CD4-positive, alpha-beta memory T cell (primary cell): ENCODE data around the gene INHBC. TPM values are rescaled to one million over a fixed set of nuclear protein-coding genes. Genes with fewer than 3 reads are reported as not detected.

ENCODE experiments used
- CTCF ChIA-PET: fragments of 350-600 bp; sonication (Branson Sonifier 250); formaldehyde crosslinking; loops from one replicate; lab custom pipeline; 2021; ENCODE audit warnings: inconsistent platforms; ENCODE audit not compliant: partially characterized antibody; lab: Charles Lee
- POLR2A ChIA-PET: fragments of 350-600 bp; sonication (Branson Sonifier 250); formaldehyde crosslinking; loops from one replicate; lab custom pipeline; 2021; ENCODE audit not compliant: partially characterized antibody; lab: Charles Lee
- DNase-seq, 5 donors: peaks; one replicate each; pipeline versions ENCODE4 v3.0.0 to v3.0.0-alpha.2; 2020 to 2022; ENCODE audit warnings: mixed read lengths in 1 of 5
- H3K27ac ChIP-seq: one replicate; pipeline ENCODE4 v1.7.0; 2013; ENCODE audit warnings: low read depth, low read length
- H3K27me3 ChIP-seq: 2 replicates; pipeline ENCODE4 v1.7.0; 2013; ENCODE audit warnings: mild to moderate bottlenecking, low read length, moderate library complexity; ENCODE audit not compliant: insufficient read depth
- H3K36me3 ChIP-seq: 2 replicates; pipeline ENCODE4 v1.7.0; 2013; ENCODE audit warnings: mild to moderate bottlenecking, low read length, moderate library complexity; ENCODE audit not compliant: insufficient read depth
- H3K4me1 ChIP-seq: 2 replicates; pipeline ENCODE4 v1.7.0; 2013; ENCODE audit warnings: mild to moderate bottlenecking, low read length, moderate library complexity; ENCODE audit not compliant: insufficient read depth
- H3K4me3 ChIP-seq, 2 donors: one replicate each; pipeline ENCODE4 v1.7.0; 2013; ENCODE audit warnings: low read length in 2 of 2, mild to moderate bottlenecking in 1 of 2
- H3K9me3 ChIP-seq, 2 donors: one replicate each; pipeline ENCODE4 v1.7.0; 2013; ENCODE audit warnings: low read length in 2 of 2, control low read depth in 1 of 2; ENCODE audit not compliant: control insufficient read depth in 1 of 2
- H3K27ac Mint-ChIP-seq, 7 donors: one replicate each; pipeline ENCODE4 v1.8.0; 2020 to 2021; ENCODE audit warnings: mixed read lengths in 7 of 7, mild to moderate bottlenecking in 6 of 7, inconsistent platforms in 3 of 7, moderate library complexity in 3 of 7
- H3K27me3 Mint-ChIP-seq, 2 donors: one replicate each; pipeline ENCODE4 v1.8.0; 2020 to 2021; ENCODE audit warnings: mixed read lengths in 2 of 2
- H3K36me3 Mint-ChIP-seq, 2 donors: one replicate each; pipeline ENCODE4 v1.8.0; 2020 to 2021; ENCODE audit warnings: mixed read lengths in 2 of 2, inconsistent platforms in 1 of 2, mild to moderate bottlenecking in 1 of 2
- H3K4me1 Mint-ChIP-seq, 4 donors: one replicate each; pipeline ENCODE4 v1.8.0; 2020 to 2021; ENCODE audit warnings: mixed read lengths in 4 of 4, mild to moderate bottlenecking in 1 of 4
- H3K4me3 Mint-ChIP-seq, 8 donors: one replicate each; pipeline ENCODE4 v1.8.0; 2020 to 2021; ENCODE audit warnings: mixed read lengths in 8 of 8, mild to moderate bottlenecking in 7 of 8, moderate library complexity in 6 of 8, inconsistent platforms in 3 of 8
- H3K9me3 Mint-ChIP-seq, 8 donors: one replicate each; pipeline ENCODE4 v1.8.0; 2020 to 2021; ENCODE audit warnings: mixed read lengths in 8 of 8, mild to moderate bottlenecking in 5 of 8, inconsistent platforms in 3 of 8, moderate library complexity in 1 of 8
- intact Hi-C: fragments of 100-400 bp; cut with micrococcal nuclease; formaldehyde crosslinking; loops from one replicate; pipeline ENCODE4 v1.15.1; 2023
- polyA plus RNA-seq, 2 donors: library from polyadenylated mRNA; unstranded; fragments of 300-500 nt; fragmentation: Illumina TruSeq; gene quantifications; one replicate each; pipeline ENCODE4 v1.2.3, GENCODE V29; 2021
- total RNA-seq, 2 experiments: library from RNA; stranded (reverse); gene quantifications; one replicate each; pipeline ENCODE4 v1.2.3, GENCODE V29; 2021

Gene INHBC
- total and polyA plus RNA-seq, 4 experiments from 2014 or later: not detected

- POLR2A ChIA-PET: interaction anchor here (0.7 to 1.8 kb wide), 2 partner anchors 30 to 979 kb away, joined by 3 to 17 read pairs; partner anchors contain the start of gene GLI1
- Histone ChIP-seq H3K27me3 (no peaks in the 10 kb centered on the region), H3K4me1 (peaks cover 21% of the 10 kb centered on the region), H3K27ac (peak overlapping the region; percentile 90), H3K4me3 (no peak overlapping the region), H3K36me3 (no peaks in the 10 kb centered on the region), H3K9me3 (no peaks in the 10 kb centered on the region)
- Mint-ChIP-seq H3K9me3 (no peaks in the 10 kb centered on the region), H3K27ac (peak overlapping the region; percentile 95 to 100 (median 100)), H3K4me3 (peak overlapping the region; percentile 34 to 100 (median 89)), H3K36me3 (peaks cover 13 to 24% of the 10 kb centered on the region in 2 donors), H3K4me1 (peaks cover 29 to 49% (median 40%) of the 10 kb centered on the region in 4 donors), H3K27me3 (no peaks in the 10 kb centered on the region)
- no peak for DNase-seq
- CTCF ChIA-PET: interaction anchor here (0.9 to 1.8 kb wide), 4 partner anchors 8 to 32 kb away, joined by 3 to 7 read pairs (median 6); no protein-coding TSS in a partner anchor
- intact Hi-C loops: no loop called here
Observed at GRCh38 chr12:57428965-57429364, 5.6 kb upstream of the INHBC start.

- no peaks in the 10 kb centered on the region for H3K9me3 Mint-ChIP-seq
- Histone ChIP-seq H3K4me1 (peaks cover 21% of the 10 kb centered on the region), H3K4me3 (peak overlapping the region; percentile 14 to 67), H3K36me3 (no peaks in the 10 kb centered on the region), H3K27ac (peak overlapping the region; percentile 90), H3K27me3 (no peaks in the 10 kb centered on the region), H3K9me3 (no peaks in the 10 kb centered on the region)
- peak overlapping the region; percentile 97 to 100 (median 100) for H3K27ac Mint-ChIP-seq
- POLR2A ChIA-PET: interaction anchor here (0.6 to 1.8 kb wide), 16 partner anchors 9 to 980 kb away, joined by 3 to 17 read pairs (median 3); partner anchors contain the start of genes ARHGAP9, GLI1, PRIM1 and PTGES3
- peak in 1 of 5 donors; percentile 4 for DNase-seq
- peaks cover 9 to 21% of the 10 kb centered on the region in 2 donors for H3K36me3 Mint-ChIP-seq
- CTCF ChIA-PET: interaction anchor here (0.9 to 1.8 kb wide), 7 partner anchors 8 to 153 kb away, joined by 3 to 14 read pairs (median 5); partner anchors contain the start of gene GLI1
- H3K27me3 Mint-ChIP-seq: no peaks in the 10 kb centered on the region
- intact Hi-C loops: no loop called here
- peak overlapping the region; percentile 90 to 100 (median 99) for H3K4me3 Mint-ChIP-seq
- H3K4me1 Mint-ChIP-seq: peaks cover 26 to 45% (median 37%) of the 10 kb centered on the region in 4 donors
Observed at GRCh38 chr12:57429473-57430111, 5.0 kb upstream of the INHBC start.

- CTCF ChIA-PET: interaction anchor here (0.9 to 1.8 kb wide), 5 partner anchors 9 to 153 kb away, joined by 3 to 14 read pairs (median 5); partner anchors contain the start of gene GLI1
- no peaks in the 10 kb centered on the region for H3K27me3 Mint-ChIP-seq
Observed at GRCh38 chr12:57430112-57430930, 4.3 kb upstream of the INHBC start.

GRCh38 chr12:57430931-57431566 is 3.5 kb upstream of the INHBC start, which contains the start of gene R3HDM2:
Gene R3HDM2, minus strand, starts transcription at chr12:57431043. Its CDS starts 120,615 bp downstream, at chr12:57310428.
- H3K36me3 Mint-ChIP-seq: peaks cover 4 to 20% of the 10 kb centered on the region in 2 donors
- H3K4me1 Mint-ChIP-seq: peaks cover 24 to 48% (median 39%) of the 10 kb centered on the region in 4 donors
- POLR2A ChIA-PET: no interaction called here

More at GRCh38 chr12:57430112-57430930, 4.3 kb upstream of the INHBC start:
- Mint-ChIP-seq H3K27ac (peak overlapping the region; percentile 97 to 100 (median 100)), H3K9me3 (no peaks in the 10 kb centered on the region), H3K4me3 (peak overlapping the region; percentile 97 to 100 (median 99)), H3K4me1 (peaks cover 26 to 47% (median 38%) of the 10 kb centered on the region in 4 donors), H3K36me3 (peaks cover 7 to 20% of the 10 kb centered on the region in 2 donors)
- Histone ChIP-seq H3K27ac (peak overlapping the region; percentile 90), H3K27me3 (no peaks in the 10 kb centered on the region), H3K4me1 (peaks cover 21% of the 10 kb centered on the region), H3K36me3 (no peaks in the 10 kb centered on the region), H3K9me3 (no peaks in the 10 kb centered on the region), H3K4me3 (peak overlapping the region; percentile 14 to 67)
- intact Hi-C loops: no loop called here
- peak in 4 of 5 donors; percentile 51 to 61 (median 58) for DNase-seq
- POLR2A ChIA-PET: interaction anchor here (0.6 to 1.8 kb wide), 15 partner anchors 10 to 743 kb away, joined by 3 to 17 read pairs (median 3); partner anchors contain the start of genes ARHGAP9, GLI1, PRIM1 and PTGES3

GRCh38 chr12:57431654-57432188 is 2.9 kb upstream of the INHBC start:
- Mint-ChIP-seq H3K4me1 (peaks cover 20 to 42% (median 34%) of the 10 kb centered on the region in 4 donors), H3K9me3 (no peaks in the 10 kb centered on the region), H3K36me3 (peaks cover 0 to 15% of the 10 kb centered on the region in 2 donors), H3K27ac (peak overlapping the region; percentile 97 to 100 (median 99)), H3K27me3 (no peaks in the 10 kb centered on the region), H3K4me3 (peak overlapping the region; percentile 90 to 97 (median 95))
- no peaks in the 10 kb centered on the region for H3K36me3 ChIP-seq
- POLR2A ChIA-PET: interaction anchor here (0.7 kb wide), 1 partner anchor 27 kb away, joined by 5 read pairs; no protein-coding TSS in a partner anchor
- H3K27me3 ChIP-seq: no peaks in the 10 kb centered on the region
- peak overlapping the region; percentile 90 for H3K27ac ChIP-seq
- no peaks in the 10 kb centered on the region for H3K9me3 ChIP-seq
- intact Hi-C loops: loop anchor here (1.0 kb wide), 1 partner anchor 28 kb away; the partner anchor contains the start of gene GLI1
- peaks cover 21% of the 10 kb centered on the region for H3K4me1 ChIP-seq
- CTCF ChIA-PET: interaction anchor here (0.8 to 1.8 kb wide), 4 partner anchors 11 to 45 kb away, joined by 3 to 11 read pairs (median 4); no protein-coding TSS in a partner anchor
- peak overlapping the region in 1 of 2 donors; percentile 58 for H3K4me3 ChIP-seq
- no peak for DNase-seq

More at GRCh38 chr12:57430931-57431566, 3.5 kb upstream of the INHBC start, which contains the start of gene R3HDM2:
- Mint-ChIP-seq H3K9me3 (no peaks in the 10 kb centered on the region), H3K27ac (peak within 1 kb of the TSS; percentile 97 to 100 (median 100)), H3K4me3 (peak within 1 kb of the TSS; percentile 97 to 100 (median 99)), H3K27me3 (no peaks in the 10 kb centered on the region)
- no peaks in the 10 kb centered on the region for H3K27me3 ChIP-seq
- DNase-seq: peak; percentile 94 to 96 (median 95)
- intact Hi-C loops: loop anchor here (1.0 kb wide), 1 partner anchor 28 kb away; the partner anchor contains the start of gene GLI1
- H3K4me1 ChIP-seq: peaks cover 21% of the 10 kb centered on the region
- no peaks in the 10 kb centered on the region for H3K9me3 ChIP-seq
- peak within 1 kb of the TSS; percentile 90 for H3K27ac ChIP-seq
- peak within 1 kb of the TSS; percentile 33 to 67 for H3K4me3 ChIP-seq
- CTCF ChIA-PET: interaction anchor here (1.3 to 1.8 kb wide), 2 partner anchors 23 to 27 kb away, joined by 4 to 11 read pairs; no protein-coding TSS in a partner anchor
- no peaks in the 10 kb centered on the region for H3K36me3 ChIP-seq

GRCh38 chr12:57433370-57433769 is 1.2 kb upstream of the INHBC start:
- peaks cover 21% of the 10 kb centered on the region for H3K4me1 ChIP-seq

More at GRCh38 chr12:57433370-57433769, 1.2 kb upstream of the INHBC start:
- Mint-ChIP-seq H3K4me1 (peaks cover 17 to 31% (median 28%) of the 10 kb centered on the region in 4 donors), H3K9me3 (no peaks in the 10 kb centered on the region), H3K36me3 (peaks cover 0 to 12% of the 10 kb centered on the region in 2 donors), H3K27me3 (peaks cover 0 to 2% of the 10 kb centered on the region in 2 donors), H3K27ac (no peak overlapping the region), H3K4me3 (no peak overlapping the region)
- H3K9me3 ChIP-seq: no peaks in the 10 kb centered on the region
- intact Hi-C loops: no loop called here
- DNase-seq: no peak
- no peak overlapping the region for H3K27ac ChIP-seq
- no peak overlapping the region for H3K4me3 ChIP-seq
- CTCF ChIA-PET: interaction anchor here (1.1 to 1.7 kb wide), 5 partner anchors 9 to 80 kb away, joined by 3 to 11 read pairs (median 4); partner anchors contain the start of gene INHBE
- POLR2A ChIA-PET: interaction anchor here (0.7 kb wide), 1 partner anchor 116 kb away, joined by 3 read pairs; no protein-coding TSS in a partner anchor
- no peaks in the 10 kb centered on the region for H3K27me3 ChIP-seq
- no peaks in the 10 kb centered on the region for H3K36me3 ChIP-seq
